ENCODE results near the gene NXPH4.

GRCh38 chr12:57247041-57247440, 30.4 kb downstream of the NXPH4 start:
- TF ChIP-seq POLR2A (IDR thresholded peaks at IDR 0.05) (no peak), CTCF (IDR thresholded peaks at IDR 0.05) (no peak)

Data from right lobe of liver (tissue), 4 donors.